HG03280 (cell line): ENCODE measurements around the gene ZNF582.

Experiments
- ATAC-seq: cut with Tn5 transposase; IDR thresholded peaks from one replicate; pipeline ENCODE4 v1.9.1; 2021; ENCODE audit warnings: mild to moderate bottlenecking, moderate library complexity; ENCODE audit not compliant: unreplicated experiment

The ZNF582 gene

DNA sequence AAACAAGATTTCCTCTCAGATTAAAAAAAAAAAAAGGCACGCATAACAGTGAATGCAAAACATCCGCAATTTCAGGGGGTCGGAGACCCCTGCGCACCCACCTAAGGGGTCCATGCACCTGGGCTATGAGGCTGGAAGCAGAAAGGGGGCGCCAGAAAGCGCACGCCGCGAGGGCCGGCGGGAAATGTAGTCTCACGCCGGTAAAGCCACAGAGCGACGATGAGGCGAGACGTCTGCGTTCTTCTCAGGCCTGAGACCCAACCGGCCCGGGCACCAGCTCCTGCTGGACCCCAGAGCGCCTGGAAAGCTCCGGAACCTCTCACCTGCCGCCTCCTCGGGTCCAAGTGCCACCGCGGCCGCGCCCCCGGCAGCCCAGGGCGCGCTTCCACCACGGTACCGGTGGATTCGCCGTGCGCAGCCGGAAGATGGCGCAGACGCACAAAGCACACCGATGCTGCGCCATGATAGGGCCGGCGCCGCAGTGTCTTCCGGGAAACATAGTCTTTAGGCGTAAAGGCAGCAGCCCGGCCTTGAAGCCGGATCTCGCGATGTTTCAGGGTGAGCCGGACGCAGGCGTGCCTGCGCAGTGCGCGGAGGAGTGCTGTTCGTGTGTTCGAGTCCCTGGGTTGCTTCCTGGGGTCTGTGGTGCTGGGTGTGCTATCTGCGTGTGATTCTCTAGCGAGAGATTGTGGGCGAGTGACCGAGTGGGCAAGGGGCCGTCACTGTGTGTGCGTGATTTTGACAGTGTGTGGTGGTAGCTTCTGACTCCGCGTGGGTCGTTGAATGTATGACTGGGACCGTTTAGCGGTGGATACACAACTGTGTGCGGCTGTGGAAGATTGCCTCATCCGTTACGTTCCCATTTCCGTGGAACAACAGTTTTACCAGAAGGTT, at the start of gene ZNF582:
Gene ZNF582 (minus strand): TSS at position 416 of the 894 bp plus-strand sequence. CDS start 1,782 bp downstream, outside the sequence.
- peak; percentile 90 for ATAC-seq

DNA sequence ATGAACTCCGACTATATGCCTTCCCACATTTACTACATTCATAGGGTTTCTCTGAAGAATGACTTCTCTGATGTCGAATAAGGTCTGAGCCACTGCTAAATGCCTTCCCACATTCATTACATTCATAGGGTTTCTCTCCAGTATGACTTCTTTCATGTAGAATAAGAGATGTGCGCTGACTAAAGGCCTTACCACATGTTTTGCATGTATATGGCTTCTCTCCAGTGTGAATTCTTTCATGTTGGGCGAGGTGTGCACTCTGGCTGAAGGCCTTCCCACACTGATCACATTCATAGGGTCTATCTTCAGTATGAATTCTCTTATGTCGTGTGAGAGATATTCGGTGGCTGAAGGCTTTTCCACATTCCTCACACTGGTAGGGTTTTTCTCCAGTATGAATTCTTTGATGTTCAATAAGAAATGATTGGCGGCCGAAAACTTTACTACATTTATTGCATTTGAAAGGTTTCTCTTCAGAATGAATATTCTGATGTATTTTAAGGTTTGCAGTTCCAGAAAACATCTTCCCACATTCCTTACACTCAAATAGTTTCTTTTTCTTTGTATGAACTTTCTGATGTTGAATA, 48.0 kb upstream of the ZNF582 start:
- no peak for ATAC-seq

DNA sequence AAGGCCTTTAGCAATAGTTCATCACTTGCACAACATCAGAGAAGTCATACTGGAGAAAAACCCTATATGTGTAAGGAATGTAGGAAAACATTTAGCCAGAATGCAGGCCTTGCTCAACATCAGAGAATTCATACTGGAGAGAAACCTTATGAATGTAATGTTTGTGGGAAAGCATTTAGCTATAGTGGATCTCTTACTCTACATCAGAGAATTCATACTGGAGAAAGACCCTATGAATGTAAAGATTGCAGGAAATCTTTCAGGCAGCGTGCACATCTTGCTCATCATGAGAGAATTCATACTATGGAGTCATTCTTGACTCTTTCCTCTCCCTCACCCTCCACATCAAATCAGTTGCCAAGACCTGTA, 30.6 kb upstream of the ZNF582 start:
- no peak for ATAC-seq

DNA sequence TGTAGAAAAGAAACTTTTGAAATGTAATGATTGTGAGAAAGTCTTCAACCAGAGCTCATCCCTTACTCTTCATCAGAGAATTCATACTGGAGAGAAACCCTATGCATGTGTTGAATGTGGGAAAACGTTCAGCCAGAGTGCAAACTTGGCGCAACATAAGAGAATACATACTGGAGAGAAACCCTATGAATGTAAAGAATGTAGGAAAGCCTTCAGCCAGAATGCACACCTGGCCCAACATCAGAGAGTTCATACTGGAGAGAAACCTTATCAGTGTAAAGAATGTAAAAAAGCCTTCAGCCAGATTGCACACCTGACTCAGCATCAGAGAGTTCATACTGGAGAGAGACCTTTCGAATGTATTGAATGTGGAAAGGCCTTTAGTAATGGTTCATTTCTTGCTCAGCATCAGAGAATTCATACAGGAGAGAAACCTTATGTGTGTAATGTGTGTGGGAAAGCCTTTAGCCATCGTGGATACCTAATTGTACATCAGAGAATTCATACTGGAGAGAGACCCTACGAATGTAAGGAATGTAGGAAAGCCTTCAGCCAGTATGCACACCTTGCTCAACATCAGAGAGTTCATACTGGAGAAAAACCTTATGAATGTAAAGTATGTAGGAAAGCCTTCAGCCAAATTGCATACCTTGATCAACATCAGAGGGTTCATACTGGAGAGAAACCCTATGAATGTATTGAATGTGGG, 30.1 kb upstream of the ZNF582 start:
- no peak for ATAC-seq

DNA sequence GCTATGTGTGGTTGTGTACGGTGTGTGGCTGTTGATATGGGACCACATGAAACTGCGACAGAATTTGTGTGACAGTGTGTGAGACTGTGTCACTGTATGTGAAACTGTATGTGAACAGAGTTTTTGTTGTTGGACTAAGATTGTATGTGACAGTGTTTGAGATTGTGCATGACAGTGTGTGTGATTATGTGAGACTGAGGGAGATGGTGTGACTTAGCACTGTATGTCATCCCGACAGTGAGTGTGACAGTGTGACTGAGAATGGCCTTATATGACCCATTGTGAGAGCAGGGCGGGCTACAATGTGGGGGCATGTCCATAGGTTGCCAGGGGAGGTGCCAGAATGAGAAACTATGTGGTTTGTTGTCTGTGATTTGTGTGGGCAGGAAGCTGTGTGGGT, 11.7 kb upstream of the ZNF582 start:
- no peak for ATAC-seq

DNA sequence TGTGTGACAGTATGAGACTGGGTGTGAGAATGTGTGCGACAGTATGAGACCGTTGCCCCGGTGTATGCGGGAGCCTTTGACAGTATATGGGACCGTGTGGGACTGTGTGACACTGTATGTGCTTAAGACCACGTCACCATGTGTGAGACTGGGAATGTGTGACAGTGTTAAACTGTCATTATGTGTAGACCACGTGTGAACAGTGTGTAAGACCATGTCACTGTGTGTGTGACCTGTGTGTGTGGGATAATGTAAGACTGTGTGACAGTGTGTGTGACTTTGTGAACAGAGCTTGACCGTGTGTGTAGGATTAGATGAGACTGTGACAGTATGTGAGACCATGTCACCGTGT, 11.3 kb upstream of the ZNF582 start:
- no peak for ATAC-seq

DNA sequence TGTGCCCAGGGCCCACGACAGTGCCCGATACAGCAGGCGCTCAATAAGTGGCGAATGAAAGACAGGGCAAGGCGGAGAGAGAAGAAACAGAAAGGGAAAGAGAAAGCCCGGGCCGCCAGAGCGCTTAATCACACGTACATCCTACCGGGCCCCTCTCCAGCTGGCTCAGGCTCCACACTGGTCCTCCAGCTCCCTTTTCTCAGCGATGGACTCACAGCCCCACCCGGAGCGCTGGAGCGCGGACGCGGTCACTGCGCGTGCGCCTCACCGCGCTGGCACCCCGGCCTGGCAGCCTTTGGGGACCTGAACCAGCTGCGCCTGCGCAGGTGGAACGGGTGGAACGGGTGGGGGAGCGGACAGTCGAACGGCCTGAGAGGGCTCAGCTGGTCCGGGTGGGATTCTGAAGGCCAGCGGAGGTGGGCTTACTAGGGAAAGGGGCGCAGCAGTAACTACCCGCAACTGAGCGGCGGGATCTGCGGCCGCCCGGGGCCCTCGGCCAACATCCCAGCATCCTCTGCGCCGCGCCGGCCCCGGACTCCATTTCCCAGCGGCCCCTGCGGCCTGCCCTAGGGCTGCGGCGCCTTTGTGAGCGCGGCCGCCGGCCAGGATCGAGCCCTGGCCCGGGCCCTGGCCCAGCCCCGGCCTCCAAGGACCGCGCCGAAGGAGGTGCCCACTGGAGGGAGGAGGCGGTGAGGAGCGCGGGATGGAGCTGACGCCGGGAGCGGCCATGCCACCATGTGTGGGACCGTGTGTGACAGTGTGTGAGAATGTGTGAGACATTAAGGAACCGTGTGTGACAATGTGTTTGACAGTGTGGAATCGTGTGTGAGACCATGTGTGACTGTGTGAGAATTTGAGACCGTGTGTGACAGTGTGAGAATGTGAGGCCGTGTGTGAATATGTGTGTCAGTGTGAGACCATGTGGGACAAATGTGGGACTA, 10.7 kb upstream of the ZNF582 start, which contains the start of gene ZNF583:
Gene ZNF583 (plus strand): TSS at position 569 of the 941 bp plus-strand sequence. CDS start 2,783 bp downstream, outside the sequence.
- ATAC-seq: peak; percentile 89

DNA sequence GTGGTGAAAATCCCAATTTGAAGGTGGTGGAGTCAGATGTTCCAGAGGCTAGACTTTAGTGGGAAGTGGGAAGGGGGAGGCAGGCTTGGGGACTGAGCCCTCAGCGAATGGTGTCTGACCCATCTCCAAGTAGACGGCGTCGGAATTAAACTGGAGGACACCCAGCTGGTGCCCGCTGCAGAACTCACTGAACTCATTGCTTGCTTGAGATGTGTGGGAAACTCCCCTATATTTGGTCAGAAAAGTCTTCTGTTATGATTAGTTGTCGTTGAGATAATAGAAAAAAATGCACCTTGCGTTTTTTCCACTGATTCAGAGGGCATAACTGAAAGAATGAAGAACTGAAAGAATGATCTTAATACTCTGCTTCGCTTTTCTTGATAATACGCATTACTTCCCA, 9.9 kb upstream of the ZNF582 start:
- ATAC-seq: no peak

DNA sequence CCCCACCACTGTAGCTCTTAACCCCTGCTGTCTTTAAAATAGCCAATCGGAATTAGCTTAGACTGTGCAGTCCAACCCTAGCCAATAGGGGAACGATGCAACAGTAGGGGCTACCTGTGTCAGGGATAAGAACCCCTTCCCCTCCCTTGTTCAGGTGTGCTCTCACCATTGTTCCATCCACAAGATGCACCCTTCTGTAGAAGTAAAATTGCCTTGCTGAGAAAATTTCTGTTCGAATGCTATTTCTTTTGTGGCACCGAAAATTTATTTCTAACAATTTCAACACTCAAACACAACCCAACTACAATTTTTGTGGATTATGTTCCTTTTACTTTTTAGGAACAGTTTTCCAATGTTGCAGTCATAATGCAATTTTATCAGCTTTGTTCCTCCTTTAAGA, 7.2 kb upstream of the ZNF582 start:
- ATAC-seq: no peak

DNA sequence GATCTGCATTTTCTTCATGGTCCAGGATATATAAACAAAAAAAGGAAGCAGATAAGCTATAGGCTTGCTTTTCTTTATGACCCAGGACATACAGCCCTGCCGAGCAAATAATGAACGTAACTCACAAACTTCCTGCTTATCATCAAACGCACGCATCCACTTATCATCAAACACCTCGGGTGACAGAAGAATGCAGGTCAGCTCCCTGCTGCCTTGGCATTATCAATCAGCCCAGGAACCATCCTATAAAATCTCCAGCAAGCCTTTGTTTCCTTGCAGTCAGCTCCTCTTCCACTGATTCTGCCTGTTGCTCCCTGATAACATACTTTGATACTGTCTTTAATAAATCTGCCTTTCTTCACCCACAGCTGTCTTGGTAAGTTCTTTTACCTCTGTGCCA, 5.5 kb upstream of the ZNF582 start:
- ATAC-seq: no peak

DNA sequence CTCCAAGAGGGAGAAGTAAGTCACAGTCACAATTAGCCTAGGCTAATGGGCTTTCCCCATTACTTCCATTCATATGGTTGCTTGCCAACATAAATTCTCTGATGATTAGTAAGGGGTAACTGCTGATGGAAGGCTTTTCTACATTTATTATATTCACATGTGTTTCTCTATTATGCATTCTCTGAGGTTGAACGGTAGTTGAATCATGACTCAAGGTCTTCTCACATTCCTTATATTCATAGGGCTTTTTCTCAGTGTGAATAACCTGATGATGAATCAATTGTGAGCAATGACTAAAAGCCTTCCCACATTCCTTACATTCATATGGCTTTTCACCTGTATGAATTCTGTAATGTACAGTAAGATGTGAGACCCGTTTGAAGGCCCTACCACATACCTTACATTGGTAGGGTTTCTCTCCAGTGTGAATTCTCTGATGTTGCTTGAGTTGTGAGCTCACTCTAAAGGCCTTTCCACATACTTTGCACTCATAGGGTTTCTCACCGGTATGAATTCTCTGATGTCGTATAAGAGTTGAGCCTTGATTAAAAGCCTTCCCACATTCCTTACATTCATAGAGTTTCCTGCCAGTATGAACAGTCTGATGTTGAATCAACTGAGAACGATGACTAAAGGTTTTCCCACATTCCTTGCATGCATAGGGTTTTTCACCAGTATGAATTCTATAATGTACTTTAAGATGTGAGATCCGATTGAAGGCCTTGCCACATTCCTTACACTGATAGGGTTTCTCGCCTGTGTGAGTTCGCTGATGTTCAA, 9.3 kb downstream of the ZNF582 start:
- no peak for ATAC-seq

DNA sequence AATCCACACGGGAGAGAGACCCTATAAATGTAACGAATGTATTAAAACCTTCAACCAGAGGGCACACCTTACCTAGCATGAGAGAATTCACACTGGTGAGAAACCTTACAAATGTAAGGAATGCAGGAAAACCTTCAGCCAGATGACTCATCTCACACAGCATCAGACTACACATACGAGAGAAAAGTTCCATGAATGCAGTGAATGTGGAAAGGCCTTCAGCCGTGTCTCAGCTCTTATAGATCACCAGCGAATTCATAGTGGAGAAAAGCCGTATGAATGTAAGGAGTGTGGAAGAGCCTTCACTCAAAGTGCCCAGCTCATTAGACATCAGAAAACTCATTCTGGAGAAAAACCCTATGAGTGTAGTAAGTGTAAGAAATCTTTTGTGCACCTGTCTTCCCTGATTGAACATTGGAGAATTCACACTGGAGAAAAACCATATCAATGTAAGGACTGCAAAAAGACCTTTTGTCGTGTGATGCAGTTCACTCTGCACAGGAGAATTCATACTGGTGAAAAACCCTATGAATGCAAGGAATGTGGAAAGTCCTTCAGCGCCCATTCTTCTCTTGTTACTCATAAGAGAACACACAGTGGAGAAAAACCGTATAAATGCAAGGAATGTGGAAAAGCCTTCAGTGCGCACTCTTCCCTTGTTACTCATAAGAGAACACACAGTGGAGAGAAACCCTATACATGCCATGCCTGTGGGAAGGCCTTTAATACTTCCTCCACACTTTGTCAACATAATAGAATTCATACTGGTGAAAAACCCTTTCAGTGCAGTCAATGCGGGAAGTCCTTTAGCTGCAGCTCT, 16.0 kb downstream of the ZNF582 start:
- no peak for ATAC-seq

DNA sequence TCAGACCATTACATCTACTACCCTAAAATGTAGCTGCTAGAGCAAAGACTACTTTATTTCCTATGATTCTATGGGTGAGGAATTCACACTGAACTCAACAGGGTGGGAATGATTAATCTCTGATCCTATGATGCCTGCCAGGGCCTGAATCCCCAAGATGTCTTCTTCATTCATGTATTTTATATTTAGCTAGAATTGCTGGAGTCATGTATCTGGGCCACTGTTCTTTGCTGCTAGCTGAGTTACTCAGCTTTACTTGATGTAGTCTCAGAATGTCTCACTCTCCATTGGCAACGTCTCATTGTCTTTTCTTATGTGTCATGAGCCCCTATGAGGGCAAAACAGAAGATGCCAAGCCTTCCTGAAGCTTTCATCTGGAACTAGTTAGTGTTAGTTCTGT, 21.1 kb downstream of the ZNF582 start:
- no peak for ATAC-seq

DNA sequence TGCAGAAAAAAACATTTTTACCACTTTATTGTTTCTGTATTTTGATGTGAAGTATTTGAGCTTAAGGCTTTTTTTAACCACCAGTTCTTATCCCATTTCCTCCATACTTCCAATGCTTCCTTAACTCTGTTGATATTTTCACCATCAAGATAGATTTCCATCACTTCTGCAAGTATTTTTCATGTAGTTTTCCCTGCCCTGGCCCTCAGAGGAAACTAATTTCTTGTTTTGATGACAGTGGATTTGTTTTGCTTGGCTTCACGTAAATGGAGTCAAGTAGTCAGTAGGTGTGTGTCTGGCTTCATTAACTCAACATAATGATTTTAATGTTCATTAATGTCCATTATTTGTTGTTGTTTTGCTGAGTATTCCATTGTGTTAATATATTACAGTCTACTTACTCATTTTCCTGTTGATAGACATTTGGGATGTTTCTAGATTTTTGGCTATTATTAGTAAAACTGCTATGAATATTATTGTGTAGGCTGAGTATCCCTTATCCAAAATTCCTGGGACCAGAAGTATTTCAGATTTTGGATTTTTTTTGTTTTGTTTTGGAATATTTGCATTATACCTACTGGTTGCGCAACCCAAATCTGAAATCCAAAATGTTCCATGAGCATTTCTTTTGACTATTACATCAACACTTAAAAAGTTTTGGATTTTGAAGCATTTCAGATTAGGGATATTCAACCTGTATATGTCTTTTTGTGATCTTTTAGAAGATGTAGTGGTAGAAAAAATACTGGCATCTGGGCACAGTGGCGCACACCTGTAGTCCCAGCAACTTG, 23.3 kb downstream of the ZNF582 start:
- ATAC-seq: no peak

DNA sequence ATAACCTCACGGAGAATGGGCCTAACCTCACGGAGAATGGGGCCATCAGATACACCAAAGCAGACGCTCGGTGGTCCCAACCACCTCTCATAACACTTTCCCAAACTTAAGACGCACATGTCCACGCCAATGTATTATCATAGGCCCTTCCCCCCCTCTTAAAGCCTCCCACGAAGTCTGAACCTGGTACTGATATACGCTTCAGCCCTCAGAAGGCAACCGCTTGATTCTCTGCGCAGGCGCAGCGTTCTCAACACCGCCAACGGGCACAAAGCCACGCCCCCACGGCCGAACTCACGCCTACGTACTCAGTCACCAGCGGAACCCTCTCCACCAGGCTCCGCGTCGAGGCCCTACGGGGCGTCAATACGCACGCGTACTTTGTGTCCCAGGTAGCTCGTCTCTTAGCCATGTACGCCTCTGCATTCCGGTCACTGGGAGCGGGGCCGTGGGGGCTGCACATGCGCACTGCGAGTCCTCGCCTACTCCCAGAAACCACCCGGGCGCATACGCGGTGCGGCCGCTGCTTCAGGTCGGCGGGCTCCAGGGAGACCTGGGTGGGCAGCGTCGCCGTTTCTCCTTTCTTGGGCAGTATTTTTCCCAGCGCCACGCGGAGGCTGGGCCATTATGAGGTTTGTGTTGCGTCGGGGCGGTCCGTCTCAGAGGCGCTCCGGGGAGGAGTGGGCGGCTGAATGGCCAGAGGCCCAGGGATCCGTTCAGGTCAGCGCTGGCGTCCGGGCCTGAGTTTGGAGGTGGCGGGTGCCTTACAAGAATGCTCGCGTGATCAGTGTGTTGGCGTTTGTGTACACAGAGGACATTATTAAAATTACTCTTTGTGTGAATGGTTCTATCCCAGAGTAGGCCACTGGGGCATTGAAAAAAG, 25.3 kb downstream of the ZNF582 start:
- ATAC-seq: peak; percentile 76

DNA sequence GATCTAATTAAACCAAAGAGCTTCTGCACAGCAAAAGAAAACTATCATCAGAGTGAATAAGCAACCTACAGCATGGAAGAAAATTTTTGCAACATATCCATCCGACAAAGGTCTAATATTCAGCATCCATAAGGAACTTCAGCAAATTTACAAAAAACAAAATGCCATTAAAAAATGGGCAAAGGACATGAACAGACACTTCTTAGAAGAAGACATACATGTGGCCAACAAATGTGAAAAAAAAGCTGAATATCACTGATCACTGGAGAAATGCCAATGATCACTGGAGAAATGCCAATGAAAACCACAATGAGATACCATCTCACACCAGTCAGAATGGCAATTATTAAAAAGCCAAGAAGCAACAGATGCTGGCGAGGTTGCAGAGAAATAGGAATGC, 32.5 kb downstream of the ZNF582 start:
- no peak for ATAC-seq

DNA sequence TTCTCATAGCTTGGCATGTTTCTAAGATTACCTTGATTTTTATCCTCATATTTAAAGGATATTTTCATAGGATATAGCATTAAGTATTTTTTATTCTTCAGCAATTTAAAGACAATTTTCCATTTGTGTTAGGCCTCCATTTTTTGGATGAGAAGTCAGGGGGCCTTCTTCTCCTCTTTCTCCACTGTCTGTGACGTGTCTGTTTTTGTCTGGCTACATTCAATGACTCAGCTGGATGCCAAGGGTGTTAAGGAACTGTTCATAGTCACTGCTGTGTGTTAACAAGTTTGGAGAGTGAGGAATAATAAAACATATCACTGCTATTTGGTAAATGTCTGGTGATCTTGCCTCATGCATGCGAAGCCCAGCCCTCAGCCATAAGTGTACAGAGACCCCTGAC, 36.4 kb downstream of the ZNF582 start:
- no peak for ATAC-seq
